ENCODE measurements around the gene AMH.

Gene AMH

DNA sequence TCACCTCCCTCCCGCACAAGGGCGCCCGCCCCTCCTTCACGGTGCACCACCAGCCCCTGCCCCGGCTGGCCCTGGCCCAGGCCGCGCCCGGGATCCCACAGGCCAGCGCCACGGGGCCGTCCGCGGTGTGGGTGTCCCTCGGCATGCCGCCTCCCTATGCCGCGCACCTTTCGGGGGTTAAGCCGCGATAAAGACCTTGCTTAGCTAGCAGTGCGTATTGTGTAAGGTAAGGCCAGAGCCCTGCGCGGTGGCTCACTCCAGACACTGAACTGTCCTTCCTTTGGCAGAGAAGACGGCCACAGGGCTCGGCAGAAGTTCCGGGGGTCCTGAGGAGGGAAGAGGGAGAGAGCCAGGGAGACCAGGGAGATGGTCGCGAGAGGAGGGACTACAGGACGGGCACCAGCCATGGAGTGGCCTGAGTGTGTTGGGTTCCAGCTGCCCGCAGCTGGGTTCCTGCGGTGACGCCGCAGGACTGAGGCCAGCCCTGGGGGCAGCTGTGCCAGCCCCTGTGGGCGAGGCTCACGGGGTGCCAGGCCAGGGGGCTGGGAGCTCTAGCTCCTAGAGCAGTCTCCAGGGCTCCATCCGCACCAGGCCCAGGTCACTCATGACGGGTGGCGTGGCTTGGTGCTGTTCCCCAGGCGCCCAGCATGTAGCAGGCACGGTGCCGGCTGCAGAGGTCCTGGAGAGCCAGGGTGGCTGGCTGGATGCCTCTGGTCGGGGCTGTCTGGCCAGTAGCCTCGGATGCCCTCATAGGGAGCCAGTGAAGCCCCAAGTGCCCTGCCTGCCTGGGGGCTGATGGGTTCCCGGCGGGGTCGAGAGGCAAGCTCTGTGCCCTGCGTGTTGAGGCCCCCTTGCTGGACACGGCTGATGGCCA, 20.7 kb upstream of the AMH start:
- no peak overlapping the region for H3K27ac Mint-ChIP-seq
- no peaks in the 10 kb centered on the region for H3K27me3 Mint-ChIP-seq
- no peaks in the 10 kb centered on the region for H3K9me3 Mint-ChIP-seq (ENCODE audit: low read depth)
- H3K4me3 Mint-ChIP-seq, result no peak overlapping the region
- peaks cover 8% of the 10 kb centered on the region for H3K4me1 Mint-ChIP-seq (ENCODE audit: low read depth)
- H3K36me3 Mint-ChIP-seq, result no peaks in the 10 kb centered on the region

DNA sequence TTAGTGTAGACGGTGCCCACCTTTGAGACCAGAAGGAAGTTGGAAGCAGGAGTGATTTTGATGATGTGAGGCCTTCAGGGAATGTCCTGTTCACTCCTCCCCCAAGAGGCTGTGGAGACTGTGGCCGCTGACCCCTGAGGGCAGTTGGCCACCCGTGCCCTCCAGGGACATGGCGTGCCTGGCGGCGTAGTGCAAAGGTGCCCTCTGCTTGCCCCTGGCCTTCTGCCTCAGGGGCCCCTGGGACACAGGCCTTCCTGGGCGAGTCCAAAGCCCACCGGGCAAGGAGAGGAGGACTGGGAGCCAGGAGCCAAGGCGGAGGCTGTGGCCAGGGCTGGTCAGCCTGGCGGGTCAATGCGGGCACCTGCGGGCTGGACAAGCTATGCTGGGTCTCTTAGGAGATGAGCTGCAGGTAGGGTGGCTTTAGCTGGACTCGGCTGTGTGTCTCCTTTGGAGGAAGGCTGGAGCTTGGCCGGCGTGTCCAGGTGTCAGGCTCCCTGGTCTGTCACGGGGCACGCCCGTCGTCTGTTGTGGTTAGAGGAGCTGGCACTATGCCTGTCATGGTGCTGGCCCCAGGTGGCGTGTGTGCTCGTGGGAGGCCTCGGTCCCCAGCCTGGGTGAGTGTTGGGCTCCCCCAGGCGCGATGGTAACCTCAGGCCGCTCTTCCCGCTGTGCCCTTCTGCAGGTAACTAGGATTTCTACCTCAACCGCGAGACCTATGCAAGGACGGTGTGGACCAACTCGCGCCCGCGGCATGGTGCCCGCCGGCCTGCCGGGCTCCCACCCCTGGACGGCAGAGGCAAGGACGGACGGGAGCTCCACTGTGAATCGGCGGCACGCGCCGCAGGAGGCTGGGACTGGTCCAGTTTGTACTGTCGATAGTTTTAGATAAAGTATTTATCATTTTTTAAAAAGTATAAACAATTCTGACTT, 19.8 kb upstream of the AMH start:
- no peak overlapping the region for H3K27ac Mint-ChIP-seq
- H3K36me3 Mint-ChIP-seq, result no peaks in the 10 kb centered on the region
- H3K4me3 Mint-ChIP-seq, result no peak overlapping the region
- H3K27me3 Mint-ChIP-seq, result no peaks in the 10 kb centered on the region
- H3K4me1 Mint-ChIP-seq (ENCODE audit: low read depth), result peaks cover 9% of the 10 kb centered on the region
- no peaks in the 10 kb centered on the region for H3K9me3 Mint-ChIP-seq (ENCODE audit: low read depth)

DNA sequence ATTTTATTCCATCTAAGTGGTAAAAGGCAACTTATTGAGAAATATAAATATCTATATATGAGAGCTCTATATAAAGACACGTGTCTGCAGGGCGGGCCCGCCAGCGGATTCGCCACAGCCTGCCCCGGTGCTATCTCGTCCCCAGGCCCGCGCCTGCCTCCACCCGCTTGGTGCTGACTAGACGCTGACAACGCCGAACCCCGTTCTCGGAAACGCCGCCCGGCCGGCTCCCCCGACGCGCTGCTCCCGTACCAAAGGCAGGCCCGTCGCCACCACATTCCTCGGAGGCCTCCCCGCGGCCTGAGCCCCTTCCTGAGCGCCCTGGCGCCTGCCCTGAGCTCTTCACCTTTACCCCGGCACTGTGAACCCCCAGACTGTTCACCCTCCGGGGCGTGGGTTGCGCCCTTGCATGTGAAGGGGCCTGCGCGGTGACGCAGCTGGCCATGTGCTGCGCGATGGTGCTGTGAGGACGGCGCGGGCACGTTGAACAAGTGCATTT, 19.0 kb upstream of the AMH start:
- H3K27me3 Mint-ChIP-seq, result no peaks in the 10 kb centered on the region
- H3K4me3 Mint-ChIP-seq, result no peak overlapping the region
- peaks cover 11% of the 10 kb centered on the region for H3K4me1 Mint-ChIP-seq (ENCODE audit: low read depth)
- no peak overlapping the region for H3K27ac Mint-ChIP-seq
- H3K36me3 Mint-ChIP-seq, result no peaks in the 10 kb centered on the region
- H3K9me3 Mint-ChIP-seq (ENCODE audit: low read depth), result no peaks in the 10 kb centered on the region

DNA sequence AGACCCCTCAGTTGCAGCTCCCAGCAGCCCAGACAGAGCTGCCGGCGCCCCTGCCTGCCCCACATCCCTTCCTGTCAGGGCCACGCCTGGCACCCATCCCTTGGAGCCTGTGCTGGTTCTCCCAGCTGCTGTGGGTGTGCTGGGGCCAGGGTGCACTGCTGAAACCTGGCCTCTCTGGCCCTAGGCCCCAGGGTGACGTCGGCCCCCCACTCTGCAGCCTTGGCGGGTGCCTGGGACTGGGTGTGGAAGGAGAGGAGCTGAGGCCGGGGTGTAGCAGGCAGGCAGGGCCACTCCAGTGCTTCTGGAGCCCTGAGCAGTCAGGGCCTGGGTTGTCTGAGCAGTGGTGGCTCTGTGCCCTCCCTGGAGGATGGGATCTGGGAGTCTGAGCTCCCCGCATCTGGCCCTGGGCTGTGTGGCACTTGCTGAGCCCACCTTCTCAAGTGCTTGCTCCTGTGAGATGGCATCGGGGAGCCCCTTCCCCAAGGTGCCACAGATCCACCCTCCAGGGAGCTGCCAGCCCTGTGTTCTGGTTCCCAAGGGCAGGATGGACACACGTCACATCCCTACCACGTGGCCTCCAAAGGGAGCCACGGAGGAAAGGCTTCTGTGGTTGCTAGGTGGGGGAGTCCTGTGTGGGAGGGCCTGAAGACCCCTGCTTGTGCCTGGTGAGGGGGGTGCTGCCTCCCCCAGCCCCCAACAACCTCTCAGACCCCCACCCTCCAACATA, 18.2 kb upstream of the AMH start:
- Mint-ChIP-seq H3K9me3 (ENCODE audit: low read depth) (no peaks in the 10 kb centered on the region), H3K27ac (no peak overlapping the region), H3K4me1 (ENCODE audit: low read depth) (peaks cover 13% of the 10 kb centered on the region), H3K27me3 (no peaks in the 10 kb centered on the region), H3K4me3 (no peak overlapping the region), H3K36me3 (no peaks in the 10 kb centered on the region)

DNA sequence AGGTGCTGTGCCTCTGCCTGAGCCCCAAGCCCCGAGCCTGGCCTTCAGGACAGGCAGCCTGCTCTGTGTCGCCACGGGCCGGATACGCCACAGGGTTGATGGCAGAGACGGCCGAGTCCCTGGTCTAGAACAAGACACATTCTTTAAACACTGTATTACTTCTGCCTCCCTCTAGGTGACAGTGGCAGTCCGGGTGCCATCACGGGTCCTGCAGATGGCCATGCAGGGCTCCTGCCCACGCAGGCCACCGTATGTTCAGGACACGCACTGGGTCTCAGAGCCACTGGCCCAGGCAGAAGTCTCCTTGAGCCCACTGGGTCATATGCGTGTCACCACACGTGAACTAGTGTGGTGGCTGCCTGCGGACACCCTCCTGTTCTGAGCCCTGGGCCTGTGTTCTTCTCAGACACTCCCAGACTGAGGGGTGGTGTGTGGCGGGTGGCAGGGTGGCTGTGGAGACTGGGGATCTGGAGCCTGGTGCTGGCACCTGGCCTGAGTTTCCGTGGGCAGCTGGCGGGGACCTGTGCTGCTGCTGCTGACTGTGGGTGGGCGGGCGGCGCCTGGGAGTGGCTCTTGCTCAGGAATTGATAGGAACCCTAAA, 17.4 kb upstream of the AMH start:
- Mint-ChIP-seq H3K4me3 (no peak overlapping the region), H3K9me3 (ENCODE audit: low read depth) (no peaks in the 10 kb centered on the region), H3K4me1 (ENCODE audit: low read depth) (peaks cover 17% of the 10 kb centered on the region), H3K36me3 (peaks cover 2% of the 10 kb centered on the region), H3K27me3 (no peaks in the 10 kb centered on the region), H3K27ac (no peak overlapping the region)

DNA sequence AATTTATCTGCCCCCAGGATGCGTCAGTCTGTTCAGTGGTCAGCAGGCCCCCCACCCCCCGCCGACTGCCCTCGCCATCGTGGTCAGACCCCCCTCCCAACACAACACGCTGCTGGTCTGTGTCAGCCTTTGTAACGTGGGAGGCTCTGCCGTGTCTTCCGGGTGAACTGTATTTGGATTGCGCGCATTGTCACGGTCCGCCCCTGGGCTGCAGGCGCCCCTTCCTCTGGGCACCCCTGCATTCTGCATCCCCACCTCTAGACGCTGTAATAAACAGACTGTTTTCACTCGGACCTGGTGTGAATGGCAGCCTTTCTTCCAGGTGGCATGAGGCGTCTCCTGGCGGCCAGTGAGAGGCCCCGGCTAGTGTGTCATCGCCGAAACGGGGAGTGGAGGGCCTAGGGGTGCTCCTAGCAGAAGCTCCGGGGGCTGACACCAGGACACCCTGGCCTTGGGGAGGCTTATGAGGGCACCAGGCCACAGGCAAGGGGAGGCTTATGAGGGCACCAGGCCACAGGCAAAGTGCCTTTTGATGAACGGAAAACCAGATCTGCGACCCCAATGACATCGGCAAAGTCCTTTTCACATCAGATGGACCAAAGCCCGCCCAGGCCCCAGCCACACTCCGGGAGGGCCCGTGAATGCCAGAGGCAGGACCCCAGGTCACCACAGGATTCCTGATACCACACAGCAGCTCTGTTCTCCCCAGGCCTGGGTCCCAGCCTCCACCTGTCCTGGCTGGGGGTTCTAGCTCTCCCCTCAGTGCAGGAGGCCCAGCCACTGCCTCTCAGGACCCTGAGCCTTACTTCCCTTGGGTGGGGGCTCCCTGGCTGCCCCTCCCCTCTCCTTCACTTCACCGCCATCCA, 16.6 kb upstream of the AMH start:
- no peak overlapping the region for H3K27ac Mint-ChIP-seq
- peaks cover 2% of the 10 kb centered on the region for H3K36me3 Mint-ChIP-seq
- H3K9me3 Mint-ChIP-seq (ENCODE audit: low read depth), result no peaks in the 10 kb centered on the region
- H3K27me3 Mint-ChIP-seq, result no peaks in the 10 kb centered on the region
- peak overlapping the region; percentile 17 for H3K4me3 Mint-ChIP-seq
- H3K4me1 Mint-ChIP-seq (ENCODE audit: low read depth), result peaks cover 20% of the 10 kb centered on the region

DNA sequence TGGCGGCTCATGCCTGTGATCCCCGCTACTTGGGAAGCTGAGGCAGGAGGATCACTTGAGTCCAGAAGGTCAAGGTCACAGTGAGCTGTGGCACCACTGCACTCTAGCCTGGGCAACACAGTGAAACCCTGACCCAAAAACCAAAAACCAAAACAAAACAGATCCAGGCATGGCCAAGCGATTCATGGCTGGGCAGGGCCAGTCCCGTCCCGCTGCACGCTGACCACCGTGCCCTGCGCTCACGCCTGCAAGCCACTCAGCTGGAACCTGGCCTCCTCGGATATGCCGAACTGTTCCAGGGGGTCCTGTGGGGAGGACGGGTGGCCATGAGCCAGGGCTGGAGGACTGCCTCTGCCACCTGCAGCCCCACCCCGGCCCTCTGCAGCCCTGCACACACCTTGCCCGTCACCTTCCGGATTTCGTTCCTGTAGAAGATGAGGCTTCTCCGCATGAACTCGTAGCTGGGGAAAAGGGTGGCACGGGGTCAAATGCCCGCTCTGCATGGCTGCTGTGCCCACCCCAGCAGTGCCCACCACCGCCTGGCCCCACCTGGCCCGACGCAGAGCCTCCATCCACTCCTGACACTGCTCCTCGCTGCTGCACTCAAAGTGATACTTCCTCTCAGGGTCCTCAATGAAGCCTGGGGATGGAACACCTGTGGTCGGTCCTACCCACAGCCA, 15.4 kb upstream of the AMH start:
- H3K9me3 Mint-ChIP-seq (ENCODE audit: low read depth), result no peaks in the 10 kb centered on the region
- H3K27me3 Mint-ChIP-seq, result no peaks in the 10 kb centered on the region
- H3K4me1 Mint-ChIP-seq (ENCODE audit: low read depth), result peaks cover 31% of the 10 kb centered on the region
- H3K36me3 Mint-ChIP-seq, result peaks cover 6% of the 10 kb centered on the region
- H3K27ac Mint-ChIP-seq, result peak overlapping the region; percentile 43
- peak overlapping the region; percentile 99 for H3K4me3 Mint-ChIP-seq

DNA sequence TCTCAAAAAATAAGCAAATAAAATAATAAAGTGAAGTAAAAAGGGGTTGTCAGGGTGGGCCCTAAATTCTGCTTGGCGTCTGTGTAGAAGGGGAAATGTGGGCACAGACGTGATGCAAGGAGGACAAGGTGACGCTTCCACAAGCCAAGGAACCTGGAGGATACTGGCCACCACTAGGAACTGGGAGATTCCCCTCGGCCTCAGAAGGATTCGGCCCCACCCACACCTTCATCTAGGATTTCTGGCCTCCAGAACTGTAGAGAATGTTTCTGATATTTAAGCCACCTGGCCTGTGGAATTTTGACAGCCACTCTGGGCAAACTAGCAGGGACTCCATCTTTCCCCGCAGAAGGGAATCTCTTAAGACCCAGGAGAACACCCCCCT, 14.1 kb upstream of the AMH start:
- Mint-ChIP-seq H3K27me3 (no peaks in the 10 kb centered on the region), H3K4me3 (peak overlapping the region; percentile 99), H3K36me3 (peaks cover 12% of the 10 kb centered on the region), H3K9me3 (ENCODE audit: low read depth) (no peaks in the 10 kb centered on the region), H3K4me1 (ENCODE audit: low read depth) (peaks cover 43% of the 10 kb centered on the region), H3K27ac (peak overlapping the region; percentile 89)

DNA sequence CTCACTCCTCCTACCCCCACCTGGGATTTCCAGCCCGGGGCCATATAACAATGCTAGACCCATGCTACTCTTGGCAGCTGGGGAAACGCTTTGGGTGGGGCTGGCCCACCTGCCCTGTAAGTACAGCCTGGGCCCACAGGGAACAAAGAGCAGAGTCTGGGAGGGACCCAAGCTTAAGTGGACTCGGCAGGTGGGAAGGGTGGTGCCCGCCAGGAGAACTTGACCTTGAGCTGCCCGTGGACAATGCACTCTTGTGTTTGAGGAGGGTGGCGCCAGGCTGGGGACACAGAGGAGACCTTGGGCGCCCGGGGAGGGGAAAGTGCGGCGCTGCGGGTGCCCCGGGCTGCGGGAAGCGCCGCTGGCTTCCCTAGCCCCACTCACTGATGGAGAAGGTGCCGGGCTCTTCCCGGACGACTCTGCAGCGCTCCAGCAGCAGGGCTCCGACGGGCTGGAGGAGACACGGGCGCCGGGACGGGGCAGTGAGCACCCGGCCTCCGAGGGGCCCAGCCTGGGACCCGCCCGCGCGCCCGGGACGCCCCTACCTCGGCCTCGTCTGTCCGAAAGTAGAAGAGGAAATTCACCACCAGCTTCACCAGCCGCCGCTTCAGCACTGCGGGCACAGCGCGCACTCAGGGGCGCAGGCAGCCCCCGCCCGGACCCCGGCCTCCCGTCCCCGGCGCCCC, 13.6 kb upstream of the AMH start:
- H3K27ac Mint-ChIP-seq, result peak overlapping the region; percentile 89
- no peaks in the 10 kb centered on the region for H3K27me3 Mint-ChIP-seq
- no peaks in the 10 kb centered on the region for H3K9me3 Mint-ChIP-seq (ENCODE audit: low read depth)
- peaks cover 47% of the 10 kb centered on the region for H3K4me1 Mint-ChIP-seq (ENCODE audit: low read depth)
- H3K36me3 Mint-ChIP-seq, result peaks cover 12% of the 10 kb centered on the region
- peak overlapping the region; percentile 99 for H3K4me3 Mint-ChIP-seq

DNA sequence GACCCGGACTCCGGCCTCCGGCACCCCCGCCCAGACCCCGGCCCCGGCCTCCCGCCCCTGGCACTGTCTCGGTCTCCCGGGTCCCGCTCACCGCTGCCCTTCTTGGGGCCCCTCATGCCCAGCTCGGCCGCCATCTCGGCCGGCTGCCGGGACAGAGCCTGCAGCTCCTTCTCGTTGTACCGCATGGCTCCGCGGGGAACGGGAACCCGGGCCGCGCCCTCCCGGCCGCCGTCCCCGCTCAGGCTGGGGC, 13.1 kb upstream of the AMH start:
- Mint-ChIP-seq H3K27ac (peak overlapping the region; percentile 99), H3K4me3 (peak overlapping the region; percentile 99), H3K4me1 (ENCODE audit: low read depth) (peaks cover 52% of the 10 kb centered on the region), H3K36me3 (peaks cover 12% of the 10 kb centered on the region), H3K9me3 (ENCODE audit: low read depth) (no peaks in the 10 kb centered on the region), H3K27me3 (no peaks in the 10 kb centered on the region)

DNA sequence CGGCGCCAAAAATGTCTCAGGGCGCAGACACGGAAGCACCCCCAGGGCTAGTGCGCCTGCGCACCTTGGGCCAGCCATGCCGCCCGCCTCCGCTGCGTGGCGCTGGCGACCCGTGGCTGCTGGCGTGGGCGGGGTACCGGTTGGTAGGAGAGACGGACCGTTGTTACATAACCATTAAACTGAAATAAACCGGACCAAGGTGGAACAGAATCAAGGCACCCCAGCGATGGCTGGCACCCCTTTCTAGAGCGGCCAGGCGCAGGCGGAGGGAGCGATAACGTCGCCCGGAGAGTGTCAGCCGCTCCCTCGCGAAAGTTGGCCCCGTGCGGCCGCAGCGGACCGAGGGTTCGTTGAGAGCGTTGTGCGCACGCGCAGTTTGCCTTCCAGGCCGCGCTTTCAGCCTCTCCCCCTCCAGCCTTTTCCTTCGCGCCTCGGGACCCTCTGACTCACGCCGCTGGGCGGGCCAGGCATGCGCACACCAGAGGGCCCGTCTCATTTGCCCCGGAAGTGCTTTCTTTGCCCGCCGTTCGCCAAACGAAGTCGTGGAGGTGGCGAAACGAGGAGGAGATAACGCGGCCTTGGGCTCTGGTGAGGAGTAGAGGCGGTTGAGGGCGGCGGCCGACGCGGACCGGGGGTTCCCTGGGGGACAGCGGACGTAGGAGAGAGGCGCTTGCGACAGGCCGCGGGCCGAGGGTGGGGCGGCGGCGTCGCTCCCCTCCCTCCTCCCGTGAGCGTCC, 12.6 kb upstream of the AMH start, which contains the start of the genes PLEKHJ1 and SF3A2:
Gene PLEKHJ1, minus strand, starts transcription at position 16 of the 737 bp plus-strand sequence. CDS start 81 bp downstream, outside the sequence.
Gene SF3A2, plus strand, starts transcription at position 511 of the 737 bp plus-strand sequence. CDS start 6,595 bp downstream, outside the sequence.
- Mint-ChIP-seq H3K9me3 (ENCODE audit: low read depth) (no peaks in the 10 kb centered on the region), H3K27me3 (no peaks in the 10 kb centered on the region), H3K4me3 (peak within 1 kb of the TSS; percentile 99), H3K27ac (peak within 1 kb of the TSS; percentile 99), H3K36me3 (peaks cover 12% of the 10 kb centered on the region), H3K4me1 (ENCODE audit: low read depth) (peaks cover 57% of the 10 kb centered on the region)

All from activated naive CD8-positive, alpha-beta T cell (primary cell).